LNCaP clone FGC (cell line): ENCODE measurements around the gene MYEOV.

ENCODE experiments used
- DNase-seq: peaks from one replicate; pipeline ENCODE4 v3.0.0-alpha.2; 2011; ENCODE audit warnings: low read depth
- H3K4me3 ChIP-seq: 2 replicates; pipeline ENCODE4 v1.5.1; 2011; ENCODE audit warnings: mild to moderate bottlenecking, low read depth, low read length, control low read depth
- CTCF ChIP-seq: IDR thresholded peaks from 2 replicates; pipeline ENCODE4 v1.5.1; 2012; ENCODE audit warnings: mild to moderate bottlenecking; ENCODE audit not compliant: control insufficient read depth, insufficient read depth; ENCODE audit errors: extremely low read depth

Gene MYEOV

GRCh38 chr11:69272055-69272454 is 21.9 kb upstream of the MYEOV start:
- DNase-seq = no peak
- TF ChIP-seq CTCF = no peak
- no peak overlapping the region for H3K4me3 ChIP-seq

- no peak for DNase-seq
- no peak overlapping the region for H3K4me3 ChIP-seq
- no peak for TF ChIP-seq CTCF
These were observed 21.0 kb upstream of the MYEOV start for GRCh38 chr11:69272831-69273485.

- H3K4me3 ChIP-seq = no peak overlapping the region
- DNase-seq = no peak
- no peak for TF ChIP-seq CTCF
These were observed 20.4 kb upstream of the MYEOV start for GRCh38 chr11:69273571-69273970.

GRCh38 chr11:69274531-69275016 is 19.4 kb upstream of the MYEOV start:
- no peak for TF ChIP-seq CTCF
- no peak overlapping the region for H3K4me3 ChIP-seq
- DNase-seq = peak; percentile 96

- H3K4me3 ChIP-seq = no peak overlapping the region
- no peak for TF ChIP-seq CTCF
- DNase-seq = no peak
These were observed 18.8 kb upstream of the MYEOV start for GRCh38 chr11:69275178-69275577.

- no peak for DNase-seq
- no peak overlapping the region for H3K4me3 ChIP-seq
- no peak for TF ChIP-seq CTCF
These were observed 17.8 kb upstream of the MYEOV start for GRCh38 chr11:69276165-69276564.
